Chondrocyte (in vitro differentiated cells): Measurements from ENCODE around the gene BET1. TPM values are rescaled to one million over a fixed set of nuclear protein-coding genes. Genes with fewer than 3 reads are reported as not detected.

Experiments used
- DNase-seq: peaks from one replicate; pipeline ENCODE4 v3.0.0; 2021; ENCODE audit warnings: mixed read lengths, low spot score
- H3K27ac Mint-ChIP-seq: one replicate; pipeline ENCODE4 v1.8.0; 2021; ENCODE audit warnings: mild to moderate bottlenecking, moderate library complexity, mixed read lengths; ENCODE audit not compliant: unreplicated experiment
- H3K27me3 Mint-ChIP-seq: 2 replicates; pipeline ENCODE4 v1.8.0; 2021; ENCODE audit warnings: low read depth, mixed read lengths
- H3K36me3 Mint-ChIP-seq: 2 replicates; pipeline ENCODE4 v1.8.0; 2021; ENCODE audit warnings: low read depth, mixed read lengths
- H3K4me1 Mint-ChIP-seq: 2 replicates; pipeline ENCODE4 v1.8.0; 2021; ENCODE audit warnings: low read depth, mild to moderate bottlenecking, mixed read lengths
- H3K4me3 Mint-ChIP-seq: one replicate; pipeline ENCODE4 v1.8.0; 2021; ENCODE audit warnings: mild to moderate bottlenecking, moderate library complexity, mixed read lengths; ENCODE audit not compliant: unreplicated experiment
- H3K9me3 Mint-ChIP-seq: 2 replicates; pipeline ENCODE4 v1.8.0; 2021; ENCODE audit warnings: low read depth, mixed read lengths
- CTCF ChIP-seq: fragments of 200-600 bp; sonication (generic); IDR thresholded peaks from 2 replicates; pipeline ENCODE4 v1.5.0; 2021; ENCODE audit warnings: antibody characterized with exemption, mild to moderate bottlenecking, moderate library complexity
- total RNA-seq: library from RNA; stranded (reverse); gene quantifications from 3 replicates; pipeline ENCODE4 v1.2.1, GENCODE V29; 2021

Gene BET1
- total RNA-seq, 1 donor from 2014 or later, result 28.4 TPM

DNA sequence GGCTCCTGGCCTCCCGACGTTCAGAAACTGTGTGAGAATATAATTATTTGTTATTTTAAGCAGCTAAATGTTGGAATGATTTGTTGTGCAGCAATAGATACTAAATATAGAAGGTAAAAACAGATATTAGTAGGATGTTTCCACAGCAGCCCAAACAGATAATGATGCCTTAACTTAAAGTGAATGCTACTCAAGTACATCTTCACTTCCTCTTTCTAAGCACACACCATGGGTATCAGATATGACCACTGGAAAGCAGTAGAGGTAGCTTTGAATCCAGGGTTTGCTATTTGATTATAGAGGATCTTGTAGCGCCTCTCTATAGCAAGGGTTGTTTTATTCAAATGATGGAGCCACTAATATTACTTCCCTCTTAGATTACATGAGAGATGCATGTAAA, 38.2 kb upstream of the BET1 start:
- DNase-seq, result no peak
- Mint-ChIP-seq H3K27me3 (no peaks in the 10 kb centered on the region), H3K9me3 (peaks cover 7% of the 10 kb centered on the region), H3K4me1 (no peaks in the 10 kb centered on the region), H3K36me3 (no peaks in the 10 kb centered on the region), H3K4me3 (no peak overlapping the region), H3K27ac (no peak overlapping the region)
- TF ChIP-seq CTCF, result no peak

DNA sequence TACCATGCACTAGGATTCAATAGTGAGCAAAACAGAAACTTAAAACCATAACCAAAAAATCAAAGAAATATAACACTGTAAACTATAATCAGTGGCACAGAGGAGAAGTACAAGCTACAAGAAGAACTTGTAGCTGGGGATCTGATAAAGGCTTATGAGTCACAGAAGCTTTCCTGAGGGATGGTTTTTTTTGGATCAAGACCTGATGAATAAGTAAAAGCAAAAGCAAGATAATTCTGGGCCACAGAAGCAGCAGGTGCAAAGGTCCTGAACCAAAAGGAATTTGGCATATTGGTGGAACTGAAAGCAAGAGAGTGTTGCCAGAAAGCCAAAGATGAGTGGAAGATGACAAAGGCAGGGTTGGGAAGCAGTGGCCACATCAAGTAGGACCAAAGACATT, 37.4 kb upstream of the BET1 start:
- no peaks in the 10 kb centered on the region for H3K27me3 Mint-ChIP-seq
- H3K27ac Mint-ChIP-seq, result no peak overlapping the region
- peaks cover 7% of the 10 kb centered on the region for H3K9me3 Mint-ChIP-seq
- TF ChIP-seq CTCF, result no peak
- H3K36me3 Mint-ChIP-seq, result no peaks in the 10 kb centered on the region
- H3K4me3 Mint-ChIP-seq, result no peak overlapping the region
- no peak for DNase-seq
- no peaks in the 10 kb centered on the region for H3K4me1 Mint-ChIP-seq

DNA sequence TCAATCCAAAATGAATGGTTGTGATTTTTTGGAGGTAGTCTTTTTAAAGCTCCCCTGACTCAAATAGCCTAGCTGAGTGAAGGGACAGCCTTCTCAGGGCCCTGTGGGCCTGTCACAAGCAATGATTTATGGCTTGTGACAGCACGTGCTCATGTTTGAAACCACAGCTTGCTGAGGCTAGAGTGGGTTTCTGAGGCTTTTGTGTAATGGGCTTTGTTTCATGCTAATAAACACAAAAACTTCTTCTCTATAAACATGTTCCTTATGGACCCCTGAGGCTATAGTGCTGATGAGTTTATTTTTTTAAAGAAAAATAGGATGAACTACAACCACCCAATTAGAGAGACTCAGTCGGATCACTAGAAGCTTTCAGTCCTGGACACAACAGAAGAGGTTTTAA, 36.1 kb upstream of the BET1 start:
- no peak overlapping the region for H3K27ac Mint-ChIP-seq
- H3K4me1 Mint-ChIP-seq, result no peaks in the 10 kb centered on the region
- no peak for DNase-seq
- no peaks in the 10 kb centered on the region for H3K36me3 Mint-ChIP-seq
- no peaks in the 10 kb centered on the region for H3K9me3 Mint-ChIP-seq
- no peak overlapping the region for H3K4me3 Mint-ChIP-seq
- TF ChIP-seq CTCF, result no peak
- H3K27me3 Mint-ChIP-seq, result no peaks in the 10 kb centered on the region

- Mint-ChIP-seq H3K27ac (no peak overlapping the region), H3K4me1 (no peaks in the 10 kb centered on the region), H3K4me3 (no peak overlapping the region), H3K9me3 (no peaks in the 10 kb centered on the region), H3K36me3 (no peaks in the 10 kb centered on the region), H3K27me3 (no peaks in the 10 kb centered on the region)
- no peak for TF ChIP-seq CTCF
- DNase-seq, result no peak
Measured at GRCh38 chr7:94039368-94040035, 35.3 kb upstream of the BET1 start.

GRCh38 chr7:94031865-94032264, 27.7 kb upstream of the BET1 start:
- no peak for DNase-seq
- Mint-ChIP-seq H3K4me3 (no peak overlapping the region), H3K27ac (no peak overlapping the region), H3K27me3 (no peaks in the 10 kb centered on the region), H3K36me3 (no peaks in the 10 kb centered on the region), H3K9me3 (no peaks in the 10 kb centered on the region), H3K4me1 (peaks cover 4% of the 10 kb centered on the region)
- no peak for TF ChIP-seq CTCF
